ENCODE data around the gene KCTD7.
A peak's percentile ranks its signal among the peaks of the same experiment; 100 is the strongest.
"Not testable (repeated sequence)": the region's sequence is repeated elsewhere in the genome, so short reads cannot be mapped to it uniquely, and the experiment has no call there.

The KCTD7 gene

DNA sequence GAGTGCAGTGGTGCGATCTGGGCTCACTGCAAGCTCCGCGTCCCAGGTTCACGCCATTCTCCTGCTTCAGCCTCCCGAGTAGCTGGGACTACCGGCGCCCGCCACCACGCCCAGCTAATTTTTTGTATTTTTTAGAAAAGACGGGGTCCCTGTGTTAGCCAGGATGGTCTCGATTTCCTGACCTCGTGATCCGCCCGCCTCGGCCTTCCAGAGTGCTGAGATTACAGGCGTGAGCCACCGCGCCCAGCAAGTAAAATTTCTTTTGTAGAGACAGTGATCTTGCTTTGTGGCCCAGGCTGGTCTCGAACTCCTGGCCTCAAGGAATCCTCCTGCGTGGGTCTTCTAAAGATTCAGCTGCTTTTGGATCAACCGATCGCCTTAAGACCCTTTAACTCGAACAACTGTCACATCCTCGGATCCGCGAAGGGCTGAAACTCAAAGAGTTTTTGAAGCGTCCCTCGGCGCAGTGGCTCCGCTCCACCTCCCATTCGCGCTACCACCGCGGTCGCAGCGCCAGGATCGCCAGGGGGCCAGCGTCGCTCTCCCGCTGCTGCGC lies 25.1 kb downstream of the KCTD7 start:
- H3K4me3 ChIP-seq (ENCODE audit: low read depth, low read length) = peak overlapping the region; percentile 81

DNA sequence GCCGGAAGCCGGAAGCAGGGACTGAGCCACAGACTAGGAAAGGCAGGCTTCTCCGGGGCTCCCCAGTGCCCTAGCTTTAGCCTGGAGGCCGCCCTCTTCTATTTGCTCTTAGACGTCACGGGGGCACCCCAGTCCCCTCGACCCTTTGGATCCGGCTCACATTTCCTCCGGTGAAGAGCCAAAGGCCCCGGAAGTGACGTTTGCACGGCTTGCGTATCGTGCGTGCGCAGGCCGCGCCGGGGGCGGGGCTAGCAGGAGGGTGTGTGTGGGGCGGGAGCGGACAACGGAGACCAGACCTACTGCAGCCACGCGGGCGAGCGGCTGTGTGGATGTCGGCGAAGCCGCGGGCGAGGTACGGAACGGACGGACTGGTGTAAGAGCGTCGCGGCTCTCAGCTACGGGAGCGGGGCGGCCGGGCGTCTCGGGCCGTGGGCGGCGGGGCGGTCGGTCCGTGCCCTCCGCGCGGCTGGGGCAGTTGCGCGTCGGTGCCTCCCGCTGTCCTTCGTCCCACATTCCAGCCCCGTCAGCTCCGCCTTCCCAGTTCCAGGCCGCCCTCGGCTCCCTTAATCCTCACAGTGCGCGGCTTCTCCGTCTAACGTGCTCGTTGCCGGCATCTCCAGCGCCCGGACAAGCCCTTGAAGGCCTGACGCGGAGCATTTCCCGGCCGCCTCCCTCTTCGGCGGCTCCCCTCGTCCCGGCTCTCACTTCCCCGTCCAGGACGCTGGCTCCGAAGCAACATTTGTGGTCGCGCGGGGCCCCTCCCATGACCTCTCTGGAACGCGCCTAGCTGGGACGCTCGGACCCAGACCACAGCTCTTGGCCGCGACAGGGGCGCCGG lies 25.8 kb downstream of the KCTD7 start:
- H3K4me3 ChIP-seq (ENCODE audit: low read depth, low read length) = peak overlapping the region; percentile 81

DNA sequence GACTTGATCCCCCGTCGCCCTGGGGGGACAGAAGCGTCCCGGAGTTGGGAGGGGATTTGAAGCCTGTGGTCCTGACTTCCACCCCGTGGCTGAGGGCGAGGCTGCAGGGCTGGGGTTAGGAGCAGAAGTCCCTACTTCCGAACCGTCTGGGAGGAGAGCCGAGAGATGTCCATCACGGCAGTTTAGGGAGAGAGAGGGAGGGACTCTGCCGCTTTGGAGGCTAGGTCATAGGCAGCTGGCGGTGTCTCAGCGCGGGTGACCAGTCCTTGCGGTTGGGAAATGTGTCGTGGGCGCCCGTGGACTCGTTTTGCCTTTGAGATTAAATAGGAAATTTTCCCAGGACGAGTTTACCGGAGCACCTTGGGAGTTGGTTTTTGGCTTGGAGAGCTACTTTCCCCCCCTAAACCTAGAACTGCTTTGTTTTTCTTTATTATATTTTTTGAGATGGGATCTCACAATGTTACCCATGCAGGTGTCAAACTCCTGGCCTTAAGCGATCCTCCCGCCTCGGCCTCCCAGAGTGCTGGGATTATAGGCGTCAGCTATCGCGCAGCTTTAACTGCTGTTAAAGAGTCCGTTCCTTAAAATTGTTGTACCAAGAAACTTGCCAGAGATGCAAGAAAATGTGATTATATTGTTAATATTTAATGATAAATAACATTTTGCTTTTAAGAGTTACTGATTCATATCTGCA lies 26.6 kb downstream of the KCTD7 start:
- H3K4me3 ChIP-seq (ENCODE audit: low read depth, low read length) = peak overlapping the region; percentile 81

DNA sequence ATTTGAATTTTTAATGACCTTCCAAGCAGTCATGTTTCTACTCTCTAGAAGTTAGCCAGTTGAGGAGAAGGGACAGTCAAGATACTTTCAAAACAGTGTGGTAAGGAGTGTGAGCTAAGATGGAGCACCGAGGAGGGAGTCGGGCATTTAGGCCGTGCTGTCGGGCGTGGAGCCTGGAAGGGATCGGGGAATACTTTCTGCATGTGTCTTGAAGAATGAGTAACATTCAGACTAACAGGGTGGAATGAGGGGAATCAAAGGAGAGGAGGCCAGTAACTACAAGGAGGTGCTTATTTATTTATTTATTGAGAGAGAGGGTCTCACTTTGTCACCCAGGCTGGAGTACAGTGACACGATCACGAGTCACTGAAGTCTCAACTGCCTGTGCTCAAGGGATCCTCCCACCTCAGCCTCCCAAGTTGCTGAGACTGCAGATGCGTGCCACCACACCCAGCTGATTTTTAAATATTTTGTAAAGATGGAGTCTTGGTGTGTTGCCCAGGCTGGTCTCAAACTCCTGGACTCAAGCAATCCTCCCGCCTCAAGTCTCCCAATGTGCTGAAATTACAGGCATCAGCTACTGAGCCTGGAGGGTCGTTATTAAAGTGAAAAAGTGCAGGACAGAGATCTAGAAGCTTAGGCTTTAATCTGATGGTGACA lies 27.3 kb downstream of the KCTD7 start:
- not testable (repeated sequence) for H3K4me3 ChIP-seq (ENCODE audit: low read depth, low read length)

DNA sequence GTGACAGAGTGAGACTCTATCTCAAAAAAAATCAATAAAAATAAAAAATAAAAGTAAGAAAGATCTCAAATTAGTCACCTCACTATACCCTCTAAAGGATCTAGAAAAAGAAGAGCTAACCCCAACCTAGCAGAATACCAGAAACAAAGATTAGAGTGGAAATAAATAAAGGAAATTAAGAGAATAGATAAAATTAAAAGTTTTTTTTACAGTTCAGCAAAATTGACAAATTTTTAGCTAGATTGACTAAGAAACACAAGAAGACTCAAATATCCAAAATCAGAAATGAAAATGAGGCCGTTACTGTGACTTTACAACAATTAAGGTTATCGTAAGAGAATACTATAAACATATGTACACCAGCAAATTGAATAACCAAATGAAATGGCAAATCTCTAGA lies 29.1 kb downstream of the KCTD7 start:
- H3K4me3 ChIP-seq (ENCODE audit: low read depth, low read length) = no peak overlapping the region

DNA sequence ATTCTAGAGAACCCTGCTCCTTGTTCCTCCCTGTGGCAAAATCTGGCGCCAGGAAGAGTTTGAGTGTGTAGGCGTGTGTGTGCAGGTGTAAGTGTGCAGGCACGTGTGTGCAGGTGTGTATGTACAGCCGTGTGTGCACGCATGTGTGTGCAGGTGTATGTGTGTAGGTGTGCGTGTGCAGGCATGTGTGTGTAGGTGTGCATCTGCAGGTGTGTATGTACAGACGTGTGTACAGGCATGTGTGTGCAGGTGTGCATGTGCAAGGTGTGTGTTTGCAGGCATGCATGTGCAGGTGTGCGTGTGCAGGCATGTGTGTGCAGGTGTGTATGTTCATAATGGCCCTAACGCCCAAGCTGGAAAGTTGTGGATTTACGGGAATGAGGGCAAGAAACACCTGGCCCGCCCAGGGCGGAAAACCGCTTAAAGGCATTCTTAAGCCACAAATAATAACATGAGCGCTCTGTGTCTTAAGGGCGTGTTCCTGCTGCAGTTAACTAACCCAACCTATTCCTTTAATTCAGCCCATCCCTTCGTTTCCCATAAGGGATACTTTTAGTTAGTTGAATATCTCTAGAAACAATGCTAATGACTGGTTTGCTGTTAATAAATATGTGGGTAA lies 34.1 kb downstream of the KCTD7 start:
- no peak overlapping the region for H3K4me3 ChIP-seq (ENCODE audit: low read depth, low read length)

DNA sequence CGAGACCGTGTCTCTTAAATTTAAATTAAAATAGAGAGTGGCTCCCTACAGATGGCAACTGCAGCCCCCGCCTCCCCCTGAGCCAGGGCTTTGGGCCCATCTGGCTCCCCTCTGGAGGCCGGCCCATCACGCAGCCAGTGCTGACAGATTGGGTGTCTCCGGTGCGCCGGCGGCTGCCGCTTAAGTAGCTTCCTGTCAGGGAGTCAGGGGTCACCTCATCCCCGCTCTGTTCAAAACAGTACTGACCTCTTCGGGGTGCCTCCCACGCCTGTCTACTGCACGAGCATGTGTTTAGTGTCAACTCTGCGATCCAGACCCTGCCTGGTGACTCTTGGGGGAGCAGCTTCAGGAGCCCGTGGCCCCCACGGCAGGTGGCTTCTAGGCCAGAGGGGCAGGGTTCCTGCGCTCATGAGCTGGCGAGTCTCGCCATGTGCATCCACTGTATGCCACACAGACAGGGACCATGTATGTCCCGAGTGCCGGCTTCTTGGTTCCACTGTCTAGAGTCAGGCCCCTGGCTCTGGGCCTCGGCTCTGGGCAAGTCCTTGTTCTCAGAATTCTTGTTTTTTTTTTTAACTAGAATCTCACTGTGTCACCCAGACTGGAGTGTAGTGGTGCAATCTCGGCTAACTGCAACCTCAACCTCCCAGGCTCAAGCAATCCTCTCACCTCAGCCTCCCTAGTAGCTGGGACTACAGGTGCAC lies 36.1 kb downstream of the KCTD7 start:
- no peak overlapping the region for H3K4me3 ChIP-seq (ENCODE audit: low read depth, low read length)

DNA sequence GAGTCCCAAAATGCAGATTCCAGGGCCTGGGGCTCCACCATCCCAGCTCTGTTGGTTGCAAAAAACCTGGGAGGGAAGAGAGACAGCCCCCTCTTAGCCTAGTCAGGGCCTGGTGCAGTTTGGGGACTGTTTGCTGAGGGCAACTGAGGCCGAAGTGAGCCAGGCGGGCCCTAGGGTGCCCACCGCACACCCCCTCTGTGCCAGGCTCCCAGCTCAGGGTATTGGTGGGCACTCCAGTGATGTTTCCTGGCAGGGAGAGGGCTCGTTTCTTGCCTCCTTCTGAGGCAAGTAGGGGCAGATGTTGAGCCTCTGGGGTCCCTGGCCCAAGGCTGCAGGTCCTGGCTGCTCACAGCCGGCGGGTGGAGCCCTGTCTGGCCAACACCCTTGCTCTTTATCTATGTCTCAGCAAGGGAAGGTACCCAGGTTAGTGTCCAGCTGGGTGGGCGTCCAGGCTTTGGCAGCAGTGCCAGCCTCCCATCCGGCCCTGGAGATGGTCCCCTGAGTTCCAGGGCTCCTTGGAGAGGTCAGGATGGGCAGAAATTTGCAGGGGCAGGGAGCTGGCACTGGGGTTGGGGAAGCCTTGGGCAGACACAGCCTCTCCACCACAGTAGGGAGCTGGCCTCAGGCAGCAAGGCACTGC lies 37.8 kb downstream of the KCTD7 start:
- no peak overlapping the region for H3K4me3 ChIP-seq (ENCODE audit: low read depth, low read length)

DNA sequence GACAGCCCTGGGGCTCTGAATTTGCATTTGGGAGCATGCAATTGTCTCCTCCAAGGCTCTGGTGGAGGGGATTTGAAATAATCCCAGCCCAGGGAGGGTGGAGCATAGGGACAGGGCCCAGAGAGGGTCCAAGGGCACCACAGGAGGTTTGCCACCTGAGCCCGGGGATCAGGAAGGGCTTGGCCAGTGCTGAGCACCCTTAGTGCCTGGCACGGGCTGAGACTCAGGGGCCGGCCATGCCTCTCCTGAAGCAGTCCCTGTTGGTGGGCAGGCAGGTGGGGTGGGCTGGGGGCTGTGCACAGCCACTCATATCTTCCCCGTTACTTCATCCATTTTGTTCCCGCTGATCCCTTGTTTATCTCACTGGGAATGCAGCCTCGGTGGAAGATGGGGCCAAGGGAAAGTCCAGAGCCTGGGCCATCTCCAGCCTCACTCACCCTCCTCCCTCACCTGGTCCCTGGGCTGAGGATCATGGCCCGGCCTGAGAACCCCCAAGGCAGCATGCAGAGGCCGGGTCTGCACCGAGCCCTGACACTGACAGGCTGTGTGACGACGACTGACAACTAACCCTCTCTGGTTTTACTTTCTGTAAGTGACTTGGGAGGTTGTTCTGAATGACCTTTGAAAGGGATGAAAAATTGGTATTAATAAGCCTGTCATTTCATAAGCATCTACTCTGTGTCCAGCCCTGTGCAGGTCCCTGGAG lies 38.5 kb downstream of the KCTD7 start:
- no peak overlapping the region for H3K4me3 ChIP-seq (ENCODE audit: low read depth, low read length)

DNA sequence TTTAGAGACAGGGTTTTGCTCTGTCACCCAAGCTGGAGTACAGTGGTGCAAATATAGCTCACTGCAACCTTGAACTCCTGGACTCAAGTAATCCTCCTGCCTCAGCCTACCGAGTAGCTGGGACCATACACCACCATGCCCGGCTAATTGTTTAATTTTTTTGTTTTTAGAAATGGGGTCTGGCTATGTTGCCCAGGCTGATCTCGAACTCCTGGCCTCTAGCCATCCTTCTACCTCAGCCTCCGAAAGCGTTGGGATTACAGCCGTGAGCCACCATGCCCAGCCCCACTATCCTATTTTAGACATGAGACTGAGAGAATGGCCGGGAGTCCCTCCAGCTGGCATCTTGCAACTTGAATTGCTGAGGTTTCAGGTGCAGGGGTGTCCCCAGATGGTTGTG lies 39.4 kb downstream of the KCTD7 start:
- H3K4me3 ChIP-seq (ENCODE audit: low read depth, low read length) = no peak overlapping the region

DNA sequence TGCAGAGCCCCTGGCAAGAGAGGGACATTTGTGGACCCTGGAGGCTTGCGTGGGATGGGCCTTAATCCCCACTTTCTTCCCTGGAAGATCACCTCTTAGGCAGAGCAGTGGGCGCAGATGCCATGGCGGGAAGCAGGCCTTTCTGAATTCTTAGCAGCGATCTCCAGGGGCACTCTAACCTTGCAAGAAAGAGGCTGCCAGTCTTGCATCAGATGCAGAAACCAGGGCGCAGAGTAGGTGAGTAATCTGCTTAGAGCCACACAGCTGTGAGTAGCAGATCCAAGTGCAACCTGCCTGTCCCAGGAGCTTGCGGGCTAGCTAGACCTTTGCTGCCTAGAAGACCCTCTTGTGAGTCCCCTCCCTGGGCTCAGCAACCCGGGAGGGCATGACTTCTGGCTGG lies 40.0 kb downstream of the KCTD7 start:
- H3K4me3 ChIP-seq (ENCODE audit: low read depth, low read length) = no peak overlapping the region

DNA sequence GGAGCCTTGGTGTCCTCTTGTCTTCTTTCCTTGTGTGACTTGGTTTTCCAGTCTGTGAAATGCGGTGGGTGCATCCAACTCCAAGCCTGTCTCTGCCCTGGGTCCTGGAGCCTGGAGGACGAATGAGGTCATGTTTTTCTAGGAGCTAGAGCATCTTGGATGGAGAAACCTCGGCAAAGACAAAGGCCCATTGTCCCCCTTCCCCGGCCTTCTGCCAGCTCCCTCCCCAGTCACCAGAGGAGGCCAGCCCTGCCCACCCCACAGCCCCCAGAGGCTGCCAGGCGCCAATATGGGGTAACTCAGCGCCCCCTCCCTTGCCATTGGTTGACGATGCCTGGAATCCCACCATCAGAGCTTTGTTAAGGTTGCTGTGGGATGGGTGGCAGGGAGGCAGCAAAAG lies 40.4 kb downstream of the KCTD7 start:
- no peak overlapping the region for H3K4me3 ChIP-seq (ENCODE audit: low read depth, low read length)

DNA sequence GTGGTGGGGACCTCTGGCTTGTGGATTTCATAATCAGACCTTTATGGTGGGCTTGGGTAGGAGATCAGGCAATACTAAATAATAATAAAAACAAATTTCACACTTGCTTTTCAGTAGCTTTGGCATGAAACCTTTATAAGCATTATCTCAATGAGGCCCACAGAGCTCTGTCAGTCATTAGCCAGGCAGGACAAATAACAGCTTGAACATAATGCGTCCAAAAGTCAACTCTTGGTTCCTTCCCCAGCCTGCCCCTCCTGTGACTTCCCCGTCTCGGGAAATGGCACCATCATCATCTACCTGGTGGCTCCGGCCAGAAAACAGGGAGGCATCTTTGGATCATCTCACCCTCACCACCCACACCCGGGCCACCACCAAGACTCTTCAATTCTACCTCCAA lies 40.8 kb downstream of the KCTD7 start:
- H3K4me3 ChIP-seq (ENCODE audit: low read depth, low read length) = no peak overlapping the region

DNA sequence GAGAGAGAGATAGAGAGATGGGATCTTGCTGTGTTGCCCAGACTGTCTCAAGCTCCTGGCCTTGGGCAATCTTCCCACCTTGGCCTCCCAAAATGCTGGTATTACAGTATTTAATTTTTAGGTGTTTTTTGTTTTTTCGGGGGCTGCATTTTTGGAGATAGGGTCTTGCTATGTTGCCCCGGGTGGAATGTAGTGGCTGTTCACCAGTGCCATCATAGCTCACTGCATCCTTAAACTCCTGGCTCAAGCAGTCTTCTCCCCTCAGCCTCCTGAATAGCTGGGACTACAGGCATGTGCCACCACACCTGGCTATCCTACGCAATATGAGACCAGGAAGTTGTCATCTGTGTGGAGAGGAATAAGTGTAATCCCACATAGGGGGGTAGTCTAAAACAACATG lies 42.4 kb downstream of the KCTD7 start:
- no peak overlapping the region for H3K4me3 ChIP-seq (ENCODE audit: low read depth, low read length)

DNA sequence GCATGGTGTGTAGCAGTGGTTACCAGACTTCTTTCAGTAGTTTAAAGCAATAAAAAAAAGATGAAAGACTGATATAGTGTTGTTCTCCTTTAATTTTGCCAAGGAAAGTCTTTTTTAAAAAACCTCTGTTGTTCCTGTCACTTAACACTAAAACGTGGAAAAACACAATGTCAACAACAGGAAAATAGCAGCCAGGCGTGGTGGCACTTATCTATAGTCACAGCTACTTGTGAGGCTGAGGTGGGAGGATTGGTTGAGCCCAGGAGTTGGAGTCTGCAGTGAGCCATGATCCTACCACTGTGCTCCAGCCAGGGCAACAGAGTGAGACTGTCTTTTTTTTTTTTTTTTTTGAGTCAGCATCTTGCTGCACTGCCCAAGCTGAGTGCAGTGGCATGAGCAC lies 42.8 kb downstream of the KCTD7 start:
- not testable (repeated sequence) for H3K4me3 ChIP-seq (ENCODE audit: low read depth, low read length)

DNA sequence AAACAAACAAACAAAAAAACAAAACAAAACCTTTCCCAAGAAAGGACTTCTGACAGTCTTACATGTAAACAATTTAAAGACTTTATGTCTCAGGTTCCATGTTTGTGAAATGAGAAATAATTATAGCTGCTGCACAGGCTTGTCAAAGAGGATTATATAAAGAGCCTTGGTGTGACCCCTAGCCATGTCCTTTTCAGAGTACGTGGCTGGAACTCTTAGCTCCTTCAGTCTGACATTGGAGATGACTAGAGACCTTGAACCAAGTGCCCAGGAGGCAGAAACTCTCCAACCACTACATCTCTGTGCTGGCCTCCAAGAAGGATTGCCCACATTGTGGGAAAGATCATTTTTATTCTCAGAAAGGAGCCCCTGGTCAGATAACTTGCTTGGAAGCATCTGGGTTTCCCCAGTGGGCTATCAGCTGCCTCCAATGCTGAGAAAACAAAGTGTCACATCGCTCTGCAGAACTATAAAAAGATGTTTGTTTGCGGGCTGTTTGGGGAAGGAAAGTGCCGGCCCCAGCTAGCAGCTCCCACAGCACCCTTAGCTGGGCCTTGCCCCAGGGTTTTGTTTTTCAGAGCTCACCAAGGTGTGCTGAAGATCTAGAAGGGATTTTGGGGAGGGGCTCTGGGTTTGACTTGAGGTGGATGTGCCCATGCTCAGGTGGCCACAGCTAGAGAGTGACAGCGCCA lies 43.9 kb downstream of the KCTD7 start:
- H3K4me3 ChIP-seq (ENCODE audit: low read depth, low read length) = not testable (repeated sequence)

DNA sequence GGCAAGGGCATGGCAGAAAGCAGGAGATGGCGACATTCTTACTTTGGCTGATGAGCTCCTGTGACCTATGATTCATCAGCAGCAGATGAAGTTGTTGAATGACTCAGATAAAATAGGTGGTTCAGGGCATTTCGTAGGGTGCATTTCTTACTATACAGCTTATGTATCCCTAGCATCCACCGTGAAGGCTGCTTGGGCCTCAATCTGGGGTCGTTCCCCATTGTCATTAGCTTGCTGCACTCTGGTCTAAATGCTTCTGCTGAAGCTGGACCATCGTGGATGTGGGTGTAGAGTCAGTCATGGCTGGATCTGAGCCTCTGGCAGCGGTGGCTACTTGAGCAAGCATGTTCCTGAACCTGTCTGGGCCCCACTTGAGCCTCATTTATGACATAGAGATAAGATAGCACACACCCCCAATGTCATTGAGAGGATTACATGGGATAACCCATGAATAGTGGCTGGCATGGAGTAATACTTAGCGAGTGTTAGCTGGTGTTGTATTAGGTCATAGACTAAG lies 44.5 kb downstream of the KCTD7 start:
- H3K4me3 ChIP-seq (ENCODE audit: low read depth, low read length) = not testable (repeated sequence)

DNA sequence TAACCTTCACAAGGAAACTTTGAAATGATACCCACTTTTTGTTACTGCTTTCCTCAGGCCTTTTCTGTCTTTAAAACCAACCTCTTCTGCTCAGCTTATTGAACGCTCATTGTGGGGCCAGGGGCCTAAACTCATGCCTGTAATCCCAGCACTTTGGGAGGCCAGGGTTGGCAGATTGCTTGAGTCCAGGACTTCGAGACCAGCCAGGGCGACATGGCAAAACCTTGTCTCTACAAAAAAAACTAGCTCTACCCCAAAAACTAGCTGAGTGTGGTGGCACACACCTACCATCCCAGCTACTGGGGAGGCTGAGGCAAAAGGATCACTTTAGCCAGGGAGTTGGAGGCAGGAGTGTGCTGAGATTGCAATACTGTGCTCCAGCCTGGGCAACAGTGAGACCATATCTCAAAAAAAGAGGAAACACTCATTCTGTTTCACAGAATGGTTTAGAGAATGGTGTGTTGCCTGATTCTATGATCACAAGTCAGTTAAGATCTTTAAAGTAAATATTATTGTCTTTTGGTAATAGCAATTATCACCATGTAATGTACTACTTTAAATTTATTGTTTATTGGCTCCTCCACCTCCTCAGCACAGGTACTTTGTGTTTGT lies 51.1 kb downstream of the KCTD7 start:
- no peak overlapping the region for H3K4me3 ChIP-seq (ENCODE audit: low read depth, low read length)
